NCI-H187 treated with DMSO at 0.1 percent for 48 hours (cell line): ENCODE results near the gene HRH2.

ENCODE experiments used
- DNase-seq: peaks from one replicate; lab custom pipeline; 2025; lab: John Stamatoyannopoulos, UW

The HRH2 gene

GRCh38 chr5:175678074-175678473, 20.2 kb downstream of the HRH2 start:
- DNase-seq: no peak

GRCh38 chr5:175679411-175679810, 21.5 kb downstream of the HRH2 start:
- no peak for DNase-seq

GRCh38 chr5:175680020-175680419, 22.1 kb downstream of the HRH2 start:
- DNase-seq: no peak

- no peak for DNase-seq
These were observed 22.6 kb downstream of the HRH2 start for GRCh38 chr5:175680463-175680862.

GRCh38 chr5:175681045-175681967, 23.4 kb downstream of the HRH2 start:
- DNase-seq: no peak

- no peak for DNase-seq
These were observed 24.1 kb downstream of the HRH2 start for GRCh38 chr5:175681968-175682340.

- no peak for DNase-seq
These were observed 24.8 kb downstream of the HRH2 start for GRCh38 chr5:175682664-175683063.

GRCh38 chr5:175683231-175683630, 25.4 kb downstream of the HRH2 start:
- no peak for DNase-seq

GRCh38 chr5:175683921-175684320, 26.1 kb downstream of the HRH2 start:
- no peak for DNase-seq

GRCh38 chr5:175684931-175685330, 27.1 kb downstream of the HRH2 start:
- no peak for DNase-seq

GRCh38 chr5:175685701-175686350, 28.0 kb downstream of the HRH2 start:
- DNase-seq: no peak

GRCh38 chr5:175686396-175686795, 28.5 kb downstream of the HRH2 start:
- DNase-seq: no peak

GRCh38 chr5:175686826-175687225, 29.0 kb downstream of the HRH2 start:
- no peak for DNase-seq

GRCh38 chr5:175687231-175687701, 29.4 kb downstream of the HRH2 start:
- no peak for DNase-seq

GRCh38 chr5:175688352-175689146, 30.7 kb downstream of the HRH2 start:
- DNase-seq: no peak

- no peak for DNase-seq
These were observed 31.5 kb downstream of the HRH2 start for GRCh38 chr5:175689147-175689991.

GRCh38 chr5:175690025-175690424, 32.2 kb downstream of the HRH2 start:
- no peak for DNase-seq

- no peak for DNase-seq
These were observed 32.7 kb downstream of the HRH2 start for GRCh38 chr5:175690586-175690985.

GRCh38 chr5:175691761-175692160, 33.9 kb downstream of the HRH2 start:
- DNase-seq: no peak

GRCh38 chr5:175692235-175692995, 34.5 kb downstream of the HRH2 start:
- no peak for DNase-seq
